Small intestine (tissue), 7 donors: Measurements from ENCODE around the gene PHEX. TPM values are rescaled to one million over a fixed set of nuclear protein-coding genes. Genes with fewer than 3 reads are reported as not detected.
A peak's percentile ranks its signal among the peaks of the same experiment; 100 is the strongest.

ENCODE experiments used
- DNase-seq, 2 donors: peaks; one replicate each; pipeline versions ENCODE4 v3.0.0 to v3.0.0-alpha.2; 2013
- FAIRE-seq: peaks from 2 replicates; lab custom pipeline; 2012; peaks lifted over from hg19 to GRCh38; lab: Jason Lieb, UNC
- H3K27ac ChIP-seq, 3 donors: one replicate each; pipeline ENCODE4 v1.5.1; 2013; ENCODE audit warnings: low read length in 2 of 3, mild to moderate bottlenecking in 2 of 3, control low read depth in 1 of 3, inconsistent platforms in 1 of 3, low read depth in 1 of 3, moderate library complexity in 1 of 3
- H3K27me3 ChIP-seq, 3 donors: one replicate each; pipeline ENCODE4 v1.6.1; 2013; ENCODE audit warnings: low read length in 3 of 3, inconsistent platforms in 1 of 3; ENCODE audit not compliant: control insufficient read depth in 3 of 3, insufficient read depth in 3 of 3
- H3K36me3 ChIP-seq, 3 donors: one replicate each; pipeline ENCODE4 v1.6.1; 2013; ENCODE audit warnings: low read length in 3 of 3, inconsistent platforms in 1 of 3, low read depth in 1 of 3, mild to moderate bottlenecking in 1 of 3, moderate library complexity in 1 of 3; ENCODE audit not compliant: control insufficient read depth in 3 of 3, insufficient read depth in 2 of 3
- H3K4me1 ChIP-seq, 3 donors: one replicate each; pipeline ENCODE4 v1.6.1; 2013; ENCODE audit warnings: low read length in 2 of 3, inconsistent platforms in 1 of 3, low read depth in 1 of 3, mild to moderate bottlenecking in 1 of 3, moderate library complexity in 1 of 3; ENCODE audit not compliant: control insufficient read depth in 3 of 3, insufficient read depth in 2 of 3
- H3K4me3 ChIP-seq, 3 donors: one replicate each; pipeline ENCODE4 v1.5.1; 2013; ENCODE audit warnings: low read length in 3 of 3, control low read depth in 1 of 3, inconsistent platforms in 1 of 3, low read depth in 1 of 3, mild to moderate bottlenecking in 1 of 3, moderate library complexity in 1 of 3
- H3K9me3 ChIP-seq, 2 donors: one replicate each; pipeline ENCODE4 v1.6.1; 2013; ENCODE audit warnings: low read depth in 1 of 2, low read length in 1 of 2; ENCODE audit not compliant: control insufficient read depth in 2 of 2, insufficient read depth in 1 of 2
- WGBS, 3 donors: extraction: QIAGEN DNeasy Blood & Tissue Kit; methylation state at CpG; one replicate each; pipeline ENCODE4 v1.1.7; 2013; 5-methylcytosine and 5-hydroxymethylcytosine counted together
- polyA plus RNA-seq, 4 donors: library from polyadenylated mRNA; stranded (reverse) in 3 of 4; unstranded in 1 of 4; fragments of 200-250 nt in 3 of 4; fragments of 120-200 nt in 1 of 4; gene quantifications; one replicate each; pipeline versions ENCODE4 v1.2.1 to v1.2.3, GENCODE V29; 2013
- donor health status: healthy with polysubstance abuse.
- donor health status: control.
- donor health status: control.
- donor health status: Bipolar disorder and iron deficiency.
- donor health status: healthy.

The PHEX gene
- polyA plus RNA-seq, 4 donors = 0.31 to 0.67 (median 0.47) TPM

DNA sequence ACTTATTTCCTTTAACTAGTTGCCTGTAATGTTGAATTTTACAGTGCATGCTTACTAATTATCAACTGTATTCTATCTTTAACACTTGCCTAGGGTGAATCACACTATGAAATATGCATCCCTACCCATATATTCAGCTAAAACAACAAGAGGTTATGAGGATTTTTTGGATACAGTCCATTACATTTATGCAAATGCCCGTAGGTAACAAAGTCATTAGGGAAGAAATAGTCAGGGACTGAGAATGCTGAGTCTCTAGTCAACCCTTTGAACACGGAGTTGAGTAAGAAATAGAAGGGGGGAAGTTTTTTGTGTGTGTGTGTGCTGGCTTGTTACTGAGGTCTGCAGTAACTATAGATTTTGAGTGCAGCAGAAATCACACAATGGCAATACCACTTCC, 214.5 kb downstream of the PHEX start:
- 35 to 86% (median 74%) methylated on average over 2 of the region's 2 CpGs for WGBS, 3 donors
- DNase-seq = no peak
- no peaks in the 10 kb centered on the region for H3K9me3 ChIP-seq
- no peak for FAIRE-seq
- H3K27ac ChIP-seq = no peak overlapping the region
- no peaks in the 10 kb centered on the region for H3K36me3 ChIP-seq
- no peaks in the 10 kb centered on the region for H3K4me1 ChIP-seq
- no peak overlapping the region for H3K4me3 ChIP-seq
- no peaks in the 10 kb centered on the region for H3K27me3 ChIP-seq

DNA sequence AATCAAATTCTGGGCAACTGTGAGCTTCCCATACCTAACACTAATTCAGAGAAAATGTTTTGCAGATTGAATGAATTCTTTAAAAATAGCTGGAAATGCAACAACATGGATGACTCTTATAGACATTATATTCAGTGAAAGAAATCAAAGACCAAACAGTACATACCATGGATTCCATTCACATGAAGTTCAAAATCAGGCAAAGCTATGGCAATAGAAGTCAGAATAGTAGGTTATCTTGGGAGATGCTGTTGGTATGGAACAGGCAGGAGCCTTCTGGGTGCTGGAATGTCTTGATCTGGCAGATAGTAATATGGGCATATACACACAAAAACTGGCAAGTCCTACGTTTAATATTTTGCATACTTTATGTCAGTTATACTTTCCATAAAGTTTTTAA, 215.0 kb downstream of the PHEX start:
- Histone ChIP-seq H3K4me1 (no peaks in the 10 kb centered on the region), H3K27me3 (no peaks in the 10 kb centered on the region), H3K36me3 (no peaks in the 10 kb centered on the region), H3K4me3 (no peak overlapping the region), H3K9me3 (no peaks in the 10 kb centered on the region), H3K27ac (no peak overlapping the region)
- DNase-seq (no peak), FAIRE-seq (no peak)
- WGBS, 3 donors = 27 to 50% (median 45%) methylated on average over 1 of the region's 1 CpG

DNA sequence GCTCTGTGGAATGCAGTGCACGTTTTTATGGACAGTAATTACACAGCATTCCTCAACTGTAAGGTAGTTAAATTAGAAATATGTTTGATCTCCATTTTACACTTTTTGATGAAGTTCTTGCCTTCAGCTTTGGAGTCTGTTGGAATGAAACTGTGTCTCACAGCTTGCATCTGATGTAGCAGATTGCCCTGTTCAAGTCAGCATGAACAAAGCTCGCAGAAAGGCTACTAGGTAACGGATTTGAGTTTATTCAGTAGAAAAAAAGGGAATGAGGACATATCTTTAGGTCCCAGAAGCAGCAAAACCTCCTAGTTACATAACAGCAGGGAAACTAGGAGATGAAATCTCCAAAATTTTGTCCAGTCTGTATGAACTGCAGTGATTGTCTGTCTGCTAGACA, 216.3 kb downstream of the PHEX start:
- Histone ChIP-seq H3K9me3 (no peaks in the 10 kb centered on the region), H3K27me3 (no peaks in the 10 kb centered on the region), H3K4me3 (no peak overlapping the region), H3K36me3 (no peaks in the 10 kb centered on the region), H3K27ac (no peak overlapping the region), H3K4me1 (no peaks in the 10 kb centered on the region)
- no peak for FAIRE-seq
- WGBS, 3 donors = 47 to 76% (median 61%) methylated on average over 3 of the region's 3 CpGs
- DNase-seq = no peak

DNA sequence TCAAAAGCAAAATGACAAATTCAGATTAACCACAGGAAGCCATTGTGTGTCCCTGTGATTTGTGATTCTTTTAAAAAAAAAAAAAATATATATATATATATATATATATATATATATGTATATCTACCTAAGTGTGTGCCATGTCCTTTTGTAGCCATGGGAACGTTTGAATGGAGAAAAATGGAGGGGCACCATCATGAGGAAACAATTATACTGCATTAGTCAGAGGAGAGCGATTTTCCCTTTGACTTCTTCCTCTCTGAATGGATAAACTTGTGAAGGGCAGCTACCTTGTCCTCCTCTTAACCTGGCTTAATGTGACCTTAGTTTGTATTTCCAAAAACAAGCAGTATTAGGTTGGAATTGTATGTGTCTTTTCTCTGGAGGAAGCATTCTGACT, 217.2 kb downstream of the PHEX start:
- DNase-seq (no peak), FAIRE-seq (no peak)
- H3K27ac ChIP-seq = no peak overlapping the region
- 28 to 60% (median 54%) methylated on average over 2 of the region's 2 CpGs for WGBS, 3 donors
- no peaks in the 10 kb centered on the region for H3K36me3 ChIP-seq
- H3K4me3 ChIP-seq = no peak overlapping the region
- H3K27me3 ChIP-seq = no peaks in the 10 kb centered on the region
- no peaks in the 10 kb centered on the region for H3K4me1 ChIP-seq
- H3K9me3 ChIP-seq = no peaks in the 10 kb centered on the region

DNA sequence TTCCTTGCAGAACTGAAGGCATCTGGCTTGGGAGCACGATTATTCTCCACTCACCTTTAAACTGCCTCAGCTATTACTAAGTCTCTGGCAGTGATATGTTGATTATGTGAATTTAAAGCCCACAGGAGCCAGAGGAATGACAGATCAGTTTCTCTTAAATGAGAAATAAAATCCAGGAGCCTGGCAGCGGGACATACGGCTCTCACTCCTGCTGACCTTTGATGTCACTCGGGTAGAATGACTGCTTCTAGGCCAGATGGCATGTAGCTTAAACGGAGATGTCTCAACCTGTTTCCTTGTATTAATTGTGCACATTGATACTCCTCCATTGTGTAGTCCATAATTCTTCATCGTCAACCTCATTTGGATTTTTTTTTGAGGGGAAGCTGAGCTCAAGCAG, 236.6 kb downstream of the PHEX start:
- no peak for FAIRE-seq
- H3K36me3 ChIP-seq = no peaks in the 10 kb centered on the region
- no peaks in the 10 kb centered on the region for H3K27me3 ChIP-seq
- H3K4me3 ChIP-seq = no peak overlapping the region
- H3K4me1 ChIP-seq = no peaks in the 10 kb centered on the region
- DNase-seq = no peak
- 59 to 82% (median 73%) methylated on average over 6 of the region's 6 CpGs for WGBS, 3 donors
- H3K27ac ChIP-seq = no peak overlapping the region
- H3K9me3 ChIP-seq = no peaks in the 10 kb centered on the region

DNA sequence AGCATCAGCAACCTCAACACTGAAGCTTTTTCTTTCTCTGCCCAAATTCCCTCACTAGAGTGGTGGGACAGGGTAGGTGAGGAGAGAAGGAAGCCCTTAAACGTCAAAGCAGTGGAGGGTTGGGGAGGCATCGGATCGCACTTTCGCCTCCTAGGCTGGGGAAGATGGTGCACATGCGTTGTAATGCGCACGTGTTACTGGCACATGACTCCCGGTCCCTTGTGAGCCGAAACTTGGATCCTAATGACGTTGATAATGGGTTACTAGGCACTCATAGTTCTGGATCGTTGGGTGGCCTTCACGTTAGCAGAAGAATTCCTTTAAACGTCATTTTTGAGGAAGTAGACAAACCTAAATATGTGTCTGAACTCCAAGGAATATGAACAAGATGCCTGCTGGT, 240.5 kb downstream of the PHEX start, which contains the start of gene CBLL2:
TSS of gene CBLL2 (plus strand) at position 301 of the 400 bp plus-strand sequence. CDS start at position 380, 79 bp downstream.
- Histone ChIP-seq H3K4me3 (no peak within 1 kb of the TSS), H3K4me1 (no peaks in the 10 kb centered on the region), H3K27me3 (no peaks in the 10 kb centered on the region), H3K9me3 (no peaks in the 10 kb centered on the region), H3K27ac (no peak within 1 kb of the TSS), H3K36me3 (no peaks in the 10 kb centered on the region)
- FAIRE-seq (no peak), DNase-seq (no peak)
- 79 to 90% (median 87%) methylated on average over 13 of the region's 13 CpGs for WGBS, 3 donors

DNA sequence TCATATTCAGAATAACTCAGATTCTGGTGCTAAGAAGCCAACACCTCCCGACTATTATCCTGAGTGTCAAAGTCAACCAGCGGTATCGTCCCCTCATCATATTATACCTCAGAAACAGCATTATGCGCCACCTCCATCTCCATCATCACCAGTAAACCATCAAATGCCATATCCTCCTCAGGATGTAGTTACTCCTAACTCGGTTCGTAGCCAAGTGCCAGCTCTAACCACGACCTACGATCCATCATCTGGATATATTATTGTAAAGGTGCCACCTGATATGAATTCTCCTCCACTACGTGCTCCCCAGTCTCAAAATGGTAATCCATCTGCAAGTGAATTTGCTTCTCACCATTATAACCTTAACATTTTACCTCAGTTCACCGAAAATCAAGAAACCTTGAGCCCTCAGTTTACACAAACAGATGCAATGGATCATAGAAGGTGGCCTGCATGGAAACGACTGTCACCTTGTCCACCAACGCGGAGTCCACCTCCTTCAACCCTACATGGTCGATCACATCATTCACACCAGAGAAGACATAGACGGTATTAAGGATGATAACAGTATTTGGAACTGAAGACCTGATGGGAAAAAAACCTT, 241.7 kb downstream of the PHEX start:
- 83 to 92% (median 86%) methylated on average over 15 of the region's 15 CpGs for WGBS, 3 donors
- no peaks in the 10 kb centered on the region for H3K9me3 ChIP-seq

DNA sequence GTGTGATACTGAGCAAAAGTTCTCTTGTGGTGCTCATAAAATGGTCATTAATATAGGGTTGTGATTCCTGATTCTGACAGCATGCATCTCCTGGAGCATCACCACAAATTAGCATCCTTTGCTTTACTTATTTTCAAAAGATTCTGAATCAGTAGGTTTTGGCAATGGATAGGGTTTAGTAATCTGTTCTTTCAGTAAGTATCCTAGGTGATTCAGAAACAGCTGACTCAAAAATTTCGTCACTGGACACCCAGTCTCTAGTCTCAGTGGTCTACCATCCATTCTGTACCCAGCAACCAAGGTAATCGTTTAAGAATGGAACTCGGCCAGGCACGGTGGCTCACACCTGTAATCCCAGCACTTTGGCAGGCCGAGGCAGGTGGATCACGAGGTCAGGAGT, 244.7 kb downstream of the PHEX start:
- Histone ChIP-seq H3K4me3 (no peak overlapping the region), H3K9me3 (no peaks in the 10 kb centered on the region), H3K36me3 (no peaks in the 10 kb centered on the region), H3K4me1 (no peaks in the 10 kb centered on the region), H3K27ac (no peak overlapping the region), H3K27me3 (no peaks in the 10 kb centered on the region)
- WGBS, 3 donors = 67 to 80% (median 78%) methylated on average over 6 of the region's 6 CpGs
- no peak for FAIRE-seq
- no peak for DNase-seq

More for the DNA sequence above, 241.7 kb downstream of the PHEX start:
- H3K4me3 ChIP-seq = no peak overlapping the region
- no peaks in the 10 kb centered on the region for H3K27me3 ChIP-seq
- no peak for DNase-seq
- no peak overlapping the region for H3K27ac ChIP-seq
- FAIRE-seq = no peak
- H3K4me1 ChIP-seq = no peaks in the 10 kb centered on the region
- H3K36me3 ChIP-seq = no peaks in the 10 kb centered on the region

DNA sequence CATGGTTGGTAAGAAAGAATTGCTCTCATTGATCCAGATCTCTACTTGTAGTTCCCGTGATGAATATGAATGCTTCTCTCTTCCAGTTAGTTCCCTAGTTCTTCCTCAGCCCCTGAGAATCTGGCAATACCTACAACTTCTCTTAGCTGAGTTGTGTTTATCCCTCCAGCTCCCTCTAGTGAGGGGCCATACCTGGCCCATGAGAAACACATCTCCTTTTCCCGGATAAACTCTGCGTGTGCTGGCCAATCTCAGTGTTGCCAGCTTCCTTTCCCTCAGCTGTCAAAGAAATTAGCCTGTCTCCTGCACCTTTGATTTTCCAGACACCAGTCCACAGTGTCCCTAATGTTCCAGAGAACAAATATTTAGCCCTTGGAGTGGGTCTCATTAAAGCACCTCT, 246.2 kb downstream of the PHEX start:
- Histone ChIP-seq H3K4me1 (no peaks in the 10 kb centered on the region), H3K27me3 (no peaks in the 10 kb centered on the region), H3K4me3 (no peak overlapping the region), H3K9me3 (no peaks in the 10 kb centered on the region), H3K27ac (no peak overlapping the region), H3K36me3 (no peaks in the 10 kb centered on the region)
- FAIRE-seq = no peak
- WGBS, 3 donors = 22 to 68% (median 32%) methylated on average over 3 of the region's 3 CpGs
- DNase-seq = peak in 1 of 2 donors; percentile 2
